Fibroblast of lung (primary cell): ENCODE data around the gene STPG2. TPM values are rescaled to one million over a fixed set of nuclear protein-coding genes. Genes with fewer than 3 reads are reported as not detected.

ENCODE experiments used
- DNase-seq, 2 donors: peaks; one replicate each; pipeline versions ENCODE4 v3.0.0 to v3.0.0-alpha.2; 2010; ENCODE audit warnings: low read depth in 2 of 2
- H2AFZ ChIP-seq: 2 replicates; pipeline ENCODE4 v1.5.1; 2012; ENCODE audit warnings: low read length, control low read depth, inconsistent platforms
- H3K27ac ChIP-seq: 2 replicates; pipeline ENCODE4 v1.5.1; 2011; ENCODE audit warnings: low read length, control low read depth; ENCODE audit not compliant: insufficient read depth
- H3K27me3 ChIP-seq: 2 replicates; pipeline ENCODE4 v1.5.1; 2011; ENCODE audit warnings: mild to moderate bottlenecking, low read length; ENCODE audit not compliant: control insufficient read depth, insufficient read depth
- H3K36me3 ChIP-seq: 2 replicates; pipeline ENCODE4 v1.5.1; 2011; ENCODE audit warnings: low read length; ENCODE audit not compliant: control insufficient read depth, insufficient read depth
- H3K4me1 ChIP-seq: 2 replicates; pipeline ENCODE4 v1.5.1; 2011; ENCODE audit warnings: low read length; ENCODE audit not compliant: control insufficient read depth, insufficient read depth; ENCODE audit errors: extremely low read depth
- H3K4me2 ChIP-seq: 2 replicates; pipeline ENCODE4 v1.5.1; 2011; ENCODE audit warnings: low read length, control low read depth; ENCODE audit not compliant: insufficient read depth; ENCODE audit errors: extremely low read depth
- H3K4me3 ChIP-seq, 4 experiments: fragments of 200-600 bp in 1 of 4; sonication (generic) in 1 of 4; replicated peaks in 1 of 4; 2 replicates each; pipeline ENCODE4 v1.5.1; 2011 to 2016; ENCODE audit warnings: low read length in 4 of 4, low read depth in 3 of 4, mild to moderate bottlenecking in 3 of 4, control low read depth in 2 of 4, inconsistent platforms in 1 of 4, mixed read lengths in 1 of 4; ENCODE audit not compliant: insufficient read depth in 1 of 4; ENCODE audit errors: control extremely low read depth in 1 of 4
- H3K79me2 ChIP-seq: 2 replicates; pipeline ENCODE4 v1.5.1; 2012; ENCODE audit warnings: mild to moderate bottlenecking, low read length, inconsistent platforms; ENCODE audit not compliant: control insufficient read depth, insufficient read depth
- H3K9ac ChIP-seq: 2 replicates; pipeline ENCODE4 v1.5.1; 2011; ENCODE audit warnings: mild to moderate bottlenecking, low read length, control low read depth; ENCODE audit not compliant: insufficient read depth
- H3K9me3 ChIP-seq: 2 replicates; pipeline ENCODE4 v1.5.1; 2012; ENCODE audit warnings: low read depth, low read length; ENCODE audit not compliant: control insufficient read depth, insufficient read depth
- H4K20me1 ChIP-seq: 2 replicates; pipeline ENCODE4 v1.5.1; 2011; ENCODE audit warnings: low read length; ENCODE audit not compliant: control insufficient read depth, insufficient read depth; ENCODE audit errors: extremely low read depth
- EZH2 ChIP-seq: IDR thresholded peaks from 2 replicates; pipeline ENCODE4 v1.5.1; 2012; ENCODE audit warnings: low read length, control low read depth, mild to moderate bottlenecking; ENCODE audit errors: missing control alignments
- polyA plus RNA-seq, 2 donors: library from polyadenylated mRNA; depleted of rRNA in 1 of 2; stranded (reverse) in 1 of 2; unstranded in 1 of 2; fragments of >200 nt; gene quantifications; 2 replicates each; pipeline ENCODE4 v1.2.1, GENCODE V29; 2011 to 2012; ENCODE audit warnings: missing spikeins in 1 of 2
- total RNA-seq: library from RNA; depleted of rRNA; stranded (reverse); fragments of >200 nt; gene quantifications from 2 replicates; pipeline ENCODE4 v1.2.1, GENCODE V29; 2014
- TF ChIP-seq, protein P1 (sequence below), 2 donors: IDR thresholded peaks in 1 of 2; conservative IDR thresholded peaks in 1 of 2; 1 replicate in 1 of 2; 2 replicates in 1 of 2; pipeline ENCODE4 v1.5.1; 2011 to 2012; ENCODE audit warnings: low read length in 2 of 2, control low read depth in 1 of 2, inconsistent platforms in 1 of 2, low read depth in 1 of 2, mild to moderate bottlenecking in 1 of 2

STPG2 gene
- total and polyA plus RNA-seq, 2 donors (not counting 1 experiment from before 2014, with no cell fraction given), result 0.17 TPM; not detected in 1

- no peak overlapping the region for H3K4me3 ChIP-seq
- no peak overlapping the region for H3K4me2 ChIP-seq
- no peaks in the 10 kb centered on the region for H3K79me2 ChIP-seq
- H4K20me1 ChIP-seq, result no peaks in the 10 kb centered on the region
- no peak for TF ChIP-seq EZH2
- TF ChIP-seq, protein P1, sequence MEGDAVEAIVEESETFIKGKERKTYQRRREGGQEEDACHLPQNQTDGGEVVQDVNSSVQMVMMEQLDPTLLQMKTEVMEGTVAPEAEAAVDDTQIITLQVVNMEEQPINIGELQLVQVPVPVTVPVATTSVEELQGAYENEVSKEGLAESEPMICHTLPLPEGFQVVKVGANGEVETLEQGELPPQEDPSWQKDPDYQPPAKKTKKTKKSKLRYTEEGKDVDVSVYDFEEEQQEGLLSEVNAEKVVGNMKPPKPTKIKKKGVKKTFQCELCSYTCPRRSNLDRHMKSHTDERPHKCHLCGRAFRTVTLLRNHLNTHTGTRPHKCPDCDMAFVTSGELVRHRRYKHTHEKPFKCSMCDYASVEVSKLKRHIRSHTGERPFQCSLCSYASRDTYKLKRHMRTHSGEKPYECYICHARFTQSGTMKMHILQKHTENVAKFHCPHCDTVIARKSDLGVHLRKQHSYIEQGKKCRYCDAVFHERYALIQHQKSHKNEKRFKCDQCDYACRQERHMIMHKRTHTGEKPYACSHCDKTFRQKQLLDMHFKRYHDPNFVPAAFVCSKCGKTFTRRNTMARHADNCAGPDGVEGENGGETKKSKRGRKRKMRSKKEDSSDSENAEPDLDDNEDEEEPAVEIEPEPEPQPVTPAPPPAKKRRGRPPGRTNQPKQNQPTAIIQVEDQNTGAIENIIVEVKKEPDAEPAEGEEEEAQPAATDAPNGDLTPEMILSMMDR (conservative IDR thresholded peaks at IDR 0.05 in 1 of 2, IDR thresholded peaks at IDR 0.05 in 1 of 2; ENCODE audit: low read depth in 1 of 2, low read length in 2 of 2), result no peak
- H3K9ac ChIP-seq, result no peak overlapping the region
- no peak overlapping the region for H3K27ac ChIP-seq
- H2AFZ ChIP-seq, result no peak overlapping the region
- no peak for DNase-seq
- no peaks in the 10 kb centered on the region for H3K4me1 ChIP-seq
- H3K36me3 ChIP-seq, result no peaks in the 10 kb centered on the region
- H3K9me3 ChIP-seq, result no peaks in the 10 kb centered on the region
- no peaks in the 10 kb centered on the region for H3K27me3 ChIP-seq
Observed at GRCh38 chr4:97845758-97846157, 297.5 kb downstream of the STPG2 start.

- DNase-seq, result no peak
- no peaks in the 10 kb centered on the region for H3K36me3 ChIP-seq
Observed at GRCh38 chr4:97841512-97841911, 301.8 kb downstream of the STPG2 start.

DNA sequence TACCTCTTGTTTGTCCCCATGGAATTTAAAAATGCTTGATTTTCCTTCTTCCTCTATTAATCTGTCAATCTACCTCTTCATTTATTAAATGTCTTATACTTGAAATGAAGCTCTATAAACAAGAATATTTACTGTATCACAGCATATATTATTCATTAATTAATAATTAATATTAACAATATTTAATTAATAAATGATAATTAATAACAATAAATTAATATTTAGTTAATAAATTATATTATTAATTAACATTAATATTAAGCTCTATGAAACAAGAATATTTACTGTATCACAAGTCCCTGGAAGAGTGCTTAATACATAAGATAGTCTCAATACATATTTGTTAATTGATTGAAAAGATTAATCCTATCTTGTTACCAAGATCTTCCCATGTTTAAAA is 306.6 kb downstream of the STPG2 start:
- Histone ChIP-seq H3K36me3 (no peaks in the 10 kb centered on the region), H3K4me2 (no peak overlapping the region), H4K20me1 (no peaks in the 10 kb centered on the region), H2AFZ (no peak overlapping the region), H3K27ac (no peak overlapping the region), H3K9ac (no peak overlapping the region), H3K4me1 (no peaks in the 10 kb centered on the region), H3K79me2 (no peaks in the 10 kb centered on the region), H3K27me3 (no peaks in the 10 kb centered on the region), H3K4me3 (no peak overlapping the region), H3K9me3 (no peaks in the 10 kb centered on the region)
- TF ChIP-seq, protein P1 (conservative IDR thresholded peaks at IDR 0.05 in 1 of 2, IDR thresholded peaks at IDR 0.05 in 1 of 2; ENCODE audit: low read depth in 1 of 2, low read length in 2 of 2), result no peak
- TF ChIP-seq EZH2, result no peak
- no peak for DNase-seq

More at GRCh38 chr4:97841512-97841911, 301.8 kb downstream of the STPG2 start:
- no peak overlapping the region for H2AFZ ChIP-seq
- H4K20me1 ChIP-seq, result no peaks in the 10 kb centered on the region
- H3K4me2 ChIP-seq, result no peak overlapping the region
- no peaks in the 10 kb centered on the region for H3K4me1 ChIP-seq
- H3K79me2 ChIP-seq, result no peaks in the 10 kb centered on the region
- no peak overlapping the region for H3K4me3 ChIP-seq
- no peaks in the 10 kb centered on the region for H3K9me3 ChIP-seq
- H3K9ac ChIP-seq, result no peak overlapping the region
- TF ChIP-seq EZH2, result no peak
- TF ChIP-seq, protein P1 (conservative IDR thresholded peaks at IDR 0.05 in 1 of 2, IDR thresholded peaks at IDR 0.05 in 1 of 2; ENCODE audit: low read depth in 1 of 2, low read length in 2 of 2), result no peak
- H3K27me3 ChIP-seq, result no peaks in the 10 kb centered on the region
- H3K27ac ChIP-seq, result no peak overlapping the region
